Tibial nerve (tissue), 4 donors: ENCODE data around the gene LINGO1. TPM values are rescaled to one million over a fixed set of nuclear protein-coding genes. Genes with fewer than 3 reads are reported as not detected.

ENCODE experiments used
- DNase-seq, 2 donors: peaks; one replicate each; pipeline ENCODE4 v3.0.0-alpha.2; 2019; ENCODE audit warnings: low spot score in 2 of 2
- H3K27ac ChIP-seq, 4 donors: fragments of 200-600 bp; sonication (generic) in 3 of 4; one replicate each; pipeline ENCODE4 v1.5.1; 2017 to 2019; ENCODE audit warnings: mild to moderate bottlenecking in 1 of 4
- H3K27me3 ChIP-seq, 2 donors: fragments of 200-600 bp; sonication (generic) in 1 of 2; one replicate each; pipeline versions ENCODE4 v1.5.1 to v1.6.0; 2017 to 2019
- H3K36me3 ChIP-seq, 3 donors: fragments of 200-600 bp; sonication (generic); one replicate each; pipeline ENCODE4 v1.5.1; 2018 to 2019
- H3K4me1 ChIP-seq, 4 donors: fragments of 200-600 bp; sonication (generic) in 3 of 4; one replicate each; pipeline ENCODE4 v1.5.1; 2017 to 2019
- H3K4me3 ChIP-seq, 4 donors: fragments of 200-600 bp; sonication (generic) in 3 of 4; one replicate each; pipeline ENCODE4 v1.5.1; 2017 to 2019; ENCODE audit warnings: mild to moderate bottlenecking in 1 of 4, moderate library complexity in 1 of 4
- H3K9me3 ChIP-seq, 4 donors: fragments of 200-600 bp; sonication (generic) in 3 of 4; one replicate each; pipeline ENCODE4 v1.5.1; 2017 to 2019
- CTCF ChIP-seq, 5 experiments: fragments of 200-600 bp in 3 of 5; fragments of 450-650 bp in 2 of 5; sonication (generic) in 3 of 5; IDR thresholded peaks; one replicate each; pipeline ENCODE4 v1.5.1; 2016 to 2019; ENCODE audit warnings: antibody characterized with exemption in 5 of 5, mild to moderate bottlenecking in 3 of 5, moderate library complexity in 2 of 5
- EP300 ChIP-seq, 2 donors: sonication (generic); formaldehyde crosslinking; IDR thresholded peaks; one replicate each; pipeline ENCODE4 v1.6.1; 2017; ENCODE audit warnings: antibody characterized with exemption in 2 of 2, mild to moderate bottlenecking in 1 of 2
- POLR2A ChIP-seq, 2 donors: fragments of 450-650 bp; IDR thresholded peaks; one replicate each; pipeline ENCODE4 v1.6.1; 2017; ENCODE audit warnings: antibody characterized with exemption in 2 of 2, mild to moderate bottlenecking in 2 of 2, moderate library complexity in 2 of 2
- WGBS, 2 donors: methylation state at CpG; one replicate each; pipeline ENCODE4 v1.1.5; 2018; 5-methylcytosine and 5-hydroxymethylcytosine counted together
- total RNA-seq, 4 donors: library from RNA; depleted of rRNA; stranded (reverse); fragments of >200 nt; gene quantifications; one replicate each; pipeline ENCODE4 v1.1.0, GENCODE V29; 2016

Gene LINGO1
- total RNA-seq, 4 donors from 2014 or later, result 0.42 to 2.4 (median 1.3) TPM

GRCh38 chr15:77564341-77564740, 68.4 kb downstream of the LINGO1 start:
- Histone ChIP-seq H3K27ac (no peak overlapping the region), H3K9me3 (no peaks in the 10 kb centered on the region), H3K4me1 (peaks cover 0 to 15% (median 6%) of the 10 kb centered on the region in 4 donors), H3K27me3 (no peaks in the 10 kb centered on the region), H3K4me3 (no peak overlapping the region), H3K36me3 (no peaks in the 10 kb centered on the region)
- TF ChIP-seq EP300 (IDR thresholded peaks at IDR 0.05) (no peak), CTCF (IDR thresholded peaks at IDR 0.05) (no peak), POLR2A (IDR thresholded peaks at IDR 0.05) (no peak)
- WGBS, 2 donors, result 72 to 80% methylated on average over 3 of the region's 3 CpGs
- DNase-seq, result no peak

DNA sequence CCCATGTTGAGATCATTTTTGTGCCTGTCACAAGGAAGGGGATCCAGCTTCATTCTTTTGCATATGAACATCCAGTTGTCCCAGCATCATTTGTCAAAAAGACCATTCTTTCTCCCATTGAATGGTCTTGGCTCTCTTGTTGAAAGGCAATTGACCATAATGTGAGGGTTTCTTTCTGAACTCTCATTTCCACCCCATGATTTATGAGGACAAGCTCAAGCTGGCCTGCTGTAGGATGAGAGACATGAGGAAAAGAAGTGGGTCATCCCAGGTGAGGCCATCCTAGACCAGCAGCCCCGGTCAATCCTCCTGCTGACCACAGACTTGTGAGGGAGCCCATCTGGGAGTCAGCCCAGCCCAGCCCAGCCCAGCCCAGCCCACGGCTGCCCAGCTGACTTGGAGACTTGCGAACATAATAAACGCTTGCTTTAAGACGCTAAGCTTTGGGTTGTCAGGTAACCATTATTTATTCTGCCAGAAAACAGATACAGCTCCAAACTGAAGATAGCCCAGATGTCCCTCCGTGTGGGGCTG, 69.0 kb downstream of the LINGO1 start:
- no peaks in the 10 kb centered on the region for H3K27me3 ChIP-seq
- WGBS, 2 donors, result 50 to 58% methylated on average over 6 of the region's 6 CpGs

More for the DNA sequence above, 69.0 kb downstream of the LINGO1 start:
- H3K9me3 ChIP-seq, result no peaks in the 10 kb centered on the region
- no peak overlapping the region for H3K4me3 ChIP-seq
- no peak overlapping the region for H3K27ac ChIP-seq
- H3K4me1 ChIP-seq, result peaks cover 0 to 8% (median 4%) of the 10 kb centered on the region in 4 donors
- no peak for TF ChIP-seq POLR2A (IDR thresholded peaks at IDR 0.05)
- no peak for TF ChIP-seq EP300 (IDR thresholded peaks at IDR 0.05)
- no peak for TF ChIP-seq CTCF (IDR thresholded peaks at IDR 0.05)
- no peaks in the 10 kb centered on the region for H3K36me3 ChIP-seq
- no peak for DNase-seq

Other genes starting within 250 kb of the LINGO1 start
- gene PEAK1, start 212.8 kb downstream of the LINGO1 start, total RNA-seq, result 100 to 1,000 TPM in 2 of 4 donors, 10 to 100 TPM in 2; 78.3 to 112 (median 95.2) TPM
- gene HMG20A, start 212.0 kb downstream of the LINGO1 start, total RNA-seq, result 10 to 100 TPM; 39.6 to 65.1 (median 49.7) TPM